ENCODE results near the gene ADCY7.

The ADCY7 gene

GRCh38 chr16:50267651-50268050 lies 1.3 kb downstream of the ADCY7 start:
- Histone ChIP-seq H3K27me3 (ENCODE audit: insufficient read depth, poor library complexity, severe bottlenecking) (no peaks in the 10 kb centered on the region), H3K27ac (replicated peaks) (peak overlapping the region; percentile 77), H3K4me3 (replicated peaks; ENCODE audit: insufficient read depth, low read length) (peak overlapping the region; percentile 83)
- DNase-seq (ENCODE audit: low read depth in 1 of 2, low spot score in 1 of 2), result peak in 1 of 2 experiments; percentile 31
- no peak for TF ChIP-seq CTCF (IDR thresholded peaks at IDR 0.05; ENCODE audit: insufficient read depth, low read length)
- TF ChIP-seq SPI1 (IDR thresholded peaks at IDR 0.05; ENCODE audit: borderline replicate concordance, low read depth), result peak; percentile 94

- H3K4me3 ChIP-seq (replicated peaks; ENCODE audit: insufficient read depth, low read length), result no peak overlapping the region
- TF ChIP-seq CTCF (IDR thresholded peaks at IDR 0.05; ENCODE audit: insufficient read depth, low read length) (no peak), POLR2AphosphoS5 (IDR thresholded peaks at IDR 0.05; ENCODE audit: low read depth) (no peak)
- H3K27ac ChIP-seq (replicated peaks), result no peak overlapping the region
- DNase-seq (ENCODE audit: low read depth in 1 of 2, low spot score in 1 of 2), result no peak
- no peaks in the 10 kb centered on the region for H3K27me3 ChIP-seq (ENCODE audit: insufficient read depth, poor library complexity, severe bottlenecking)
These were observed 2.0 kb downstream of the ADCY7 start for GRCh38 chr16:50268352-50268751.

- TF ChIP-seq SPI1 (IDR thresholded peaks at IDR 0.05; ENCODE audit: borderline replicate concordance, low read depth) (no peak), CTCF (IDR thresholded peaks at IDR 0.05; ENCODE audit: insufficient read depth, low read length) (no peak), GABPA (IDR thresholded peaks at IDR 0.05; ENCODE audit: low read depth) (no peak), REST (IDR thresholded peaks at IDR 0.05; ENCODE audit: insufficient replicate concordance, low read depth) (no peak), POLR2AphosphoS5 (IDR thresholded peaks at IDR 0.05; ENCODE audit: low read depth) (no peak)
- no peak for DNase-seq (ENCODE audit: low read depth in 1 of 2, low spot score in 1 of 2)
- H3K4me3 ChIP-seq (replicated peaks; ENCODE audit: insufficient read depth, low read length), result no peak overlapping the region
- no peak overlapping the region for H3K27ac ChIP-seq (replicated peaks)
- no peaks in the 10 kb centered on the region for H3K27me3 ChIP-seq (ENCODE audit: insufficient read depth, poor library complexity, severe bottlenecking)
These were observed 2.8 kb downstream of the ADCY7 start for GRCh38 chr16:50269061-50269705.

GRCh38 chr16:50269769-50270509 lies 3.6 kb downstream of the ADCY7 start:
- no peaks in the 10 kb centered on the region for H3K27me3 ChIP-seq (ENCODE audit: insufficient read depth, poor library complexity, severe bottlenecking)
- no peak for DNase-seq (ENCODE audit: low read depth in 1 of 2, low spot score in 1 of 2)
- H3K27ac ChIP-seq (replicated peaks), result no peak overlapping the region
- H3K4me3 ChIP-seq (replicated peaks; ENCODE audit: insufficient read depth, low read length), result no peak overlapping the region
- TF ChIP-seq REST (IDR thresholded peaks at IDR 0.05; ENCODE audit: insufficient replicate concordance, low read depth), result no peak
- no peak for TF ChIP-seq CTCF (IDR thresholded peaks at IDR 0.05; ENCODE audit: insufficient read depth, low read length)
- TF ChIP-seq GABPA (IDR thresholded peaks at IDR 0.05; ENCODE audit: low read depth), result no peak
- TF ChIP-seq POLR2AphosphoS5 (IDR thresholded peaks at IDR 0.05; ENCODE audit: low read depth), result no peak
- no peak for TF ChIP-seq SPI1 (IDR thresholded peaks at IDR 0.05; ENCODE audit: borderline replicate concordance, low read depth)
